GM21529 (cell line): Measurements from ENCODE around the gene SLC7A10.

Experiments
- ATAC-seq: cut with Tn5 transposase; IDR thresholded peaks from one replicate; pipeline ENCODE4 v1.9.1; 2021; ENCODE audit not compliant: unreplicated experiment

The SLC7A10 gene

DNA sequence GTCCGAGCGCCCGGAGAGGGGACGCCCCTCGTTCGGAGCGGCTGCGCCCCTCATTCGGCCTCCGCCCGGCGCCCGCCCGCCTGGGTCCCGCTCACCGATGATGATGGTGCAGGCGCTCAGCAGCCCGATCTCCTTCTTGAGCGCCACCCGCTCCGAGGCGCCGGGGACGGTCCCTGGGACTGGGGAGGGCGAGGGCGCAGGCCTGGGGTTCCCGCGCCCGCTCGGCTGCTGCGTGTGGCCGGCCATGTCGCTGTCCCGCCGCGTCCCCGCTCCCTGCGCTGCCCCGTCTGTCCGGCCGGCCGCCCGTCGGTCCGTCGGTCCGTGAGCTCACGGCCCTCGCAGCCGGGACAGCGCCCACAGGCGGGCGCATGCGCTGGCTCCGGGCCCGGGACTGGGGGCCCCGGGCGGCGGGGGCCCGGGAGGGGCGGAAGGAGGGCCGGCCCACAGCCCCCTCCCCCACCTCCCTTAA is at the start of gene SLC7A10:
Gene SLC7A10, minus strand, starts transcription at position 393 of the 469 bp plus-strand sequence. Its CDS starts 147 bp downstream, at position 246.
- no peak for ATAC-seq

DNA sequence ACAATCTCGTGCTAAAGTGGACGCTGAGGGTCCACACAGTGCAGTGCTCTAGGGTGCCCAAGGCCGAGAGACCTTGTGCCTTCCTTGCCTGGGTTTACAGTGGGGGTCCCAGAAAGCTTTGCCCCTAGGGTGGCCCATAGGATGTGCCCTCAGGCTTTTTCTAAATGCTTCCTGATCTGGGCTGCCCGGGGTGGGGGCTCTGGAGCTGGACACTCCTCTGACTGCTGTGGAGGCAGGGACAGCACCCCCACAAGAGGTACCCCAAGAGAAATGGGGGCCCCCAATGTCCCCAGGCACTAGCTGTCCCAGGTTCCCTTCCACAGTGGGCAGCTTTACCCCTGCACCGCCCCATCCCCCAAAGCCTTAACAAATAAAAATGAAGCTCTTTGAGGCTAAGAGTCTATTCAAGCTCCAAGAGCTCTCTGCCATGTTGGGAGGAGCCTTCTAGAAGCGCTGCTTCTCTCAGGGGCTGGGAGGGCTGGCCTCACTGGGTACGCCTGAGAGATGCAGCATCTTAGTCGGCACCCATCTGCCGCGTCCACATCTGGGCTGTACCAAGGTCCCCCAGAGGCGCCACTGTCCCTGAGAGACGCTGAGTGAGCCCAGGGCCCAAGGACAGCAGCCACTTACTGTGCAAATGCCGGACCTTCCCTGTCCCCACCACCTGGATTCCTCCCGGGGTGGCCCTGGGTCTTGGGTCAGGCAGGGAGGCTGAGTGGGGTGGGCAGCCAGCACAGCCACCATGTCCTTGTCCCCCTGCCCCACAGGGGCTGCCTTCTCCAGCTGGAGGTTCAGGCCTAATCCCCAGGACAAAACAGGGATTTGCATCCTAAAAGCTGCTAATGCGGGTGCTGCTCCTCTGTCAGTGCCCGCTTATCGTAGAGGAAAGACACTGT is 49.3 kb upstream of the SLC7A10 start:
- ATAC-seq = no peak

DNA sequence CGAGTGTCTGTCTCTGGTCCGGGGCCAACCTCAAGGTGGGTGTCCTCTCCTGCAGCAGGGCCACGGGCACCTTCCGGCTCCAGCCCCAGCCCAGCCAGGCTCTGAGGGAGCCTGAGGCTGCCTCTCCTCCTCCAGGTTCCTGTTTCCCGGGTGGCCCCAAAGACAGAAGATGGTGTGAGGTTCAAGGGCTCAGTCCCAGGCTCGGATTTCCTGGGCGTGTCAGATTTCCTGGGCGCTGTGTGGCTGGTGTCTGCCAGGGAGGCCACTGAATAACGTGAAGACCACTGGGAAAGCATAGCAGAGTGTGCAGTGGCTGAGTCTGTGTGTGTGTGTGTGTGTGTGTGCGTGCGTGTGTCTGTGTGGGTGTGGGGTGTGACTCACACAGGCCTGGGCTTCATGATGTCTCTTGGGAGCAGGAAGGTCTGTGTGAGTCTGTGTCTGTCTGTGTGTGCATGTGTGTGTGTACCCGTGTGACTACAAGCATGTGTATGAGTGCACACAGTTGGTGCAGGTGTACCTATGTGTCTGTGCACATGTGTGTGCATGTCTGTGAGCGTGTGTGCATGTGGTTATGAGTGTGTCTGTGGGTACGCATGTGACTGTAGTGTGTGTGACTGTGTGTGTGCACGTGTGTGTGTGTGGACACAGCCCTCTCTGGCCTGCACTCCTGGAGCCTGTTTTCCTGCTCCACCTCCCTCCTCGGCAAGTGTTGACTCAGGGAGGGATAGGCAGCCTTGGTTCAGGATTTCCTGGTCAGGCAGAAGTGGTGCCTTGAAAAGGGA is 48.4 kb upstream of the SLC7A10 start:
- ATAC-seq = no peak

DNA sequence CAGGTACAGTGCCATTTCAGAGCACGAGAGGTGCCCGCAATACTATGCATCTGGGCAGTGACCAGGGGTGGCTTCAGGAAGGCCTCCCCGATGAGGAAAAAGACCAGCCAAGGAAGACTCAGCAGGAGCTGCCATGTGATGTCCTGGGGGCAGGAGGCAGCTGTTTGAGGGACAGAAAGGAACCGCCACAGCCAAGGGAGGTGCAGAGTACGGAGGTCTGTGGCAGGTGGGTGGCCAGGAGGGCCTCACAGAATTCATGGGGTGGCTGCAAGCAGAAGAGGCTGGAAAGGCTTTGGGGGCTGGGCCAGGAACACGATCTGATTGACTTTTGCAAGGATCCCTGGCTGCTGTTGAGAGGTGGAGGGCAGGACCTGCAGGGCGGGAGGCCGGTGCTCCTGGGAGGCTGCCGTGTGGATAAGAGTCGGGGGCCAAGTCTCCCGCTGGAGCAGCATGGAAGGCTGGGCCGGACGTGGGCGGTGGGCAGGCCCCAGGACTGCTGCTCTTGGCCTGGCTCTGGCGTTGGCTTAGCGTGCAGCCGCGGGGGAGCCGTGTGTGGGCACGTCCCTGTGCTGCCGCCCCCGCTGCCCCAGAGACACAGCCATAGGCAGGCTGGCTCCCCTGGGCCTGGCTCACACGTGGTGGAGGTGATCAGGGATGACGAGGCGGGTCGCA is 47.6 kb upstream of the SLC7A10 start:
- no peak for ATAC-seq

DNA sequence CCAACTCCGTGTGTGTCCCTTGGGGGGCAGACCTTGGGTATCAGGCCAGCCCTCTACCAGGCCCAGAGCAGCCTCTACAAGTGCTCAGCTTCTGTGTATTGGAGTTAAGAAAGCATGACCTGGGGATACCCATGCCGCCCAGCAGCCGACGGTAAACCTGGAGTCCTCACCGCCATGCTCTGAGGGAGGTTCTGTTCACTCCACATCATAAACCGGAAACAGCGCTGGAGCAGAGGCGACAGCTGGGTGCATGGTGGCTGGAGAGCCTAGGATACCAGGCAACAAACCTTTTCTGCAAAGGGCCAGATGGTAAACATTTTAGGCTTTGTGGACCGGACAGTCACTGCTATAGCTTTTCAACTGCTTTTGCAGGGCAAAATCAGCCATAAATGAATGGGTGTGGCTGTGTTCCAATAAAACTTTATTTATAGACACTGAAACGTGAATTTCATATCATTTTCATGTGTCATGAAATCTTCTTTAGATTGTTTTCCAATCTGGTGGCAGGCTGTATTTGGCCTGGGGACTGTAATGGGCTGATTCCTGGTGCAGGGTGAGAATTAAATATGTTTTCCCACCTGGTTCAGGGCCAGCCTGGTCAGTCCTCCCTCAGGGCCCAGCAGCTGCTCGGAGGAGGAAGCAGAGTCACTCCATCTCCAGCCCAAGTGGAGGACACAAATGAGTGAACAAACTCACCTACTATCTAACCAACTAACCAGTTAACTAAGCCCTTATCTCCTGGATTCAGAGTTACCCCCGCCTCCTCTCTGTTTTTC is 45.8 kb upstream of the SLC7A10 start:
- no peak for ATAC-seq

DNA sequence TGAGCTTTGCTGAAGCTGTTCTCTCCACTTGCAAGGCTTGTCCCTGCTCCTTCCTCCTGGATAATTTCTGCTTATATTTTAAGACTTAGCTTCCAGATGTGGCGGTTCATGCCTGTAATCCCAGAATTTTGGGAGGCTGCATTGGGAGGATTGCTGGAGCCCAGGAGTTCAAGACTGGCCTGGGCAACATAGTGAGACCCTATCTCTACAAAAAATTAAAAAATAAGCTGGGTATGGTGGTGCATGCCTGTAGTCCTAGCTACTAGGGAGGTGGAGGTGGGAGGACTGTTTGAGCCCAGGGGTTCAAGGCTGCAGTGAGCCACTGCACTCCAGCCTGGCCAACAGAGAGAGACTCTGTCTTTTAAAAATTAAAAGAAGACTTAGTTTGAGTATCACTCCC is 45.1 kb upstream of the SLC7A10 start:
- ATAC-seq = no peak

DNA sequence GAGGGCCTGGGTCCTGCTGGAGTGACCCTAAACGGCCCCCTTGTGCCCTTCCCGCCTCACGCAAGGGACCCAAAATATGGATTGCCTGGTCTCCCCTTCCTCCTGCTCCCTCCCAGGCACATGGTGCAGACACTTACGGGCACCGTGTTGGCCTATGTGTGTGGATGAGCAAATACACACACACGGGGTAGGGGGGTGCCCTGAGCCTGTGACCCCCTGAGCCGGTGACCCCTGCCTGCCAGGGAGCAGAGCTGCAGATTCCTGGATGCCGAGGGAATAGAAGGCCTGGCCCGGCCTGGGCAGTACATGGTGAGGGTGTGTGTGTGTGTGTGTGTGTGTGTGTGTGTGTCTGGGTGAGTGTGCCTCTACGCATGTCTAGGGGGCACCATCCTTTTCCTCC is 43.4 kb upstream of the SLC7A10 start:
- no peak for ATAC-seq

DNA sequence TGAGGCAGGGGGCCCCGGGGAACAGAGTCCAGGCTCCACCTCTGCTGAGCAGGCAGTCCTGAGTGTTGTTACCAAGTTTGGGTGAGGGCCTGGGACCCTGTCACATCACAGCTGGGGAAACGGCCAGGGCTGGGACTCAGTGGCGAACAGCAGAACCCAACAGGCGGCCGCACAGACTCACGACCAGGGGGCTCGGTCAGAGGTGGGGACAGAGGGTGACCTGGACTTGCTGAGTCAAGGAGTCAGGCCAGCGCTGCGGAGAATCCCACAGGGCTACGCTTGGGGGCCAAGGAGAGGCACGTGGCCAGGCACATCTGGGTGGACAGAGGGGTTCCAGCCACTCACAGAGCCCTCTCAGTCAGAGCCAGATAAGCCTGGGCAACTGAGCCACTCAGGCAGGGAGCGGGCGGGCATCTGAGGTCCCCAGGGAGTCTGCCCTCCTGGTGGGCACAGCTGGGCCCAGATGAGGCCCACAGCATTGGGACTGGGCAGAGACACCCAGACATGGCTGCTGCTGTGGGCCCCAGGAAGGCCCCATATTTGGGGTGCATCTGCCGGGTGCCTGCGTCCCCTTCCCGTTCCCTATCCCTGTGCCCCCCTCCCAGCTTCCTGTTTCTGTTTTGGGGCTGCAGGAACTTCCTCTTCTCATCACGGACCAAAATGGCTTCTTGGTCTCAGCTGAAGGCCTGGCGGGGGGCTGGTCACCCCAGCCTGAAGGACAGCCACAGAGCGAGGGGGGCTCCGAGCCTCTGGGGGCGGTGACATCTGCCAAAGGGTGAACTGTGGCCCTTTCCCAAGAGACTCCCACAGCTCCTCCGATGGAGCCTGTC is 42.7 kb upstream of the SLC7A10 start:
- ATAC-seq = no peak

DNA sequence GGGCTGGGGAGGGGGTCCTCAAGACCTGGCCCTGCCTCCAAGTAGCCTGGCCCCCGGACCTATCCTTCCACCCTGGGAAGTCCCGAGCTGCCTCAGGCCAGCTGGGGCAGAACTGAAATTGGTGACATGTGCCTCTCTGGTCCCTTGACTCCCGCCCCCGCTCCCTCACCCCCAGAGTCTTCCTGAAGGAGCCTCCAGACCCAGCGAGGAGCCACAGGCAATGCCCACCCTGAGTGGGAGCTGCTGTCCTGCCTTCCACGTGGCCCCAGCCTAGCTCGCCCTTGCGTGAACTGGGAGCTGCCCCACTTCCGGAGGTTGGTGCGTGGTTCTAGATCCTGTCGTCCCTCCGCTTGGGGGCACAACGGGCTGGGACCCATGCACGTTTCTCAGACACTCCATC is 42.1 kb upstream of the SLC7A10 start:
- no peak for ATAC-seq

DNA sequence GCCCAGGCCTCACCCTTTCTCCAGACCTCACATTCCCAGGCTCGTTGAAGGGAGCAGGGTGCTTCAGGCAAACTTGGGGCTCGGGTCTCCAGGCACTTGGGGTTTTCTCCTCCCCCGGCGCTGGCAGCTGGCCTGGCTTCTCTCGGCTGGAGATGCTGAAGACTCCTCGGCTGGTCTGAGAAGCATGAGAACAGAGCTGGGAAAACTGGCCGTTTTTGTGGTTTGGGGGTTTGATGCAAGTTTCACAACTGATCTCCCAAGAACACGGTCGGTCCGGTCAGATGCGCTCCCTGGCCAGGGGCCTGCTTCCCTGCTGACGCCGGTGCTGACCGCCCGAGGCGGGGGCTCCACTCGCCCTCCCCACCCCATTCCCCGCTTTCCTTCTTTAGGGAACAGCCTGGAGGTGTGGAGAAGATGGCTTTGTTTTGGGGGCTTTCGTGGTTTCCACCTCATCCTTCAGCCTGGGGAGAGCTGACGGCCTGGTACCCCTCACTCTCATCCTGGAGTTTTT is 41.4 kb upstream of the SLC7A10 start:
- ATAC-seq = no peak

DNA sequence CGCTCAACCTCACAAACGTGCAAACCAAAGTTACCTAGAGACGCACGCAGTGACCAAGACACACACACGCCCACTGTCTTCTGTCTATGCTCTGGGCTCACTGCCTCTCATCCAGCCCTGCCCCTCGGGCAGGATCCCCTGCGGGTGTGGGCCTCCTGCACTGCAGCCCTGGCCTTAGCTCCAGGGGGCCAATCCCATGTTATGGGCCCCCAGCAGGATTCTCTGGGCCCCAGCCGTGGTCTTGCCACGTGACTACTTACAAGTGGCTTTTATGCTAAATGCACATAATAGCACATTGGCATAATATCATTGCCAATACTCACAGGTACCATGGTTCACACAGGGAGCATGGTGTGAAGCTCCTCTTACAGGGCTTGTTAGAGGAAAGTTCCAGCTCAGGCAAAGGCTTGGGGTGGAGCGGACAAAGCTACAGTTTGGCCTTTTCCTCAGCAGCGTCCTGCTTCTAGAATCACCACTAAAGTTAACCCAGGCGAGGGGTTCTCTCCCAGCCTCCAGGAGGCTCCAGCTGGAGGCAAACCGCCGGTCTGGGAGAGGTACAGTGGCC is 39.3 kb upstream of the SLC7A10 start:
- no peak for ATAC-seq

DNA sequence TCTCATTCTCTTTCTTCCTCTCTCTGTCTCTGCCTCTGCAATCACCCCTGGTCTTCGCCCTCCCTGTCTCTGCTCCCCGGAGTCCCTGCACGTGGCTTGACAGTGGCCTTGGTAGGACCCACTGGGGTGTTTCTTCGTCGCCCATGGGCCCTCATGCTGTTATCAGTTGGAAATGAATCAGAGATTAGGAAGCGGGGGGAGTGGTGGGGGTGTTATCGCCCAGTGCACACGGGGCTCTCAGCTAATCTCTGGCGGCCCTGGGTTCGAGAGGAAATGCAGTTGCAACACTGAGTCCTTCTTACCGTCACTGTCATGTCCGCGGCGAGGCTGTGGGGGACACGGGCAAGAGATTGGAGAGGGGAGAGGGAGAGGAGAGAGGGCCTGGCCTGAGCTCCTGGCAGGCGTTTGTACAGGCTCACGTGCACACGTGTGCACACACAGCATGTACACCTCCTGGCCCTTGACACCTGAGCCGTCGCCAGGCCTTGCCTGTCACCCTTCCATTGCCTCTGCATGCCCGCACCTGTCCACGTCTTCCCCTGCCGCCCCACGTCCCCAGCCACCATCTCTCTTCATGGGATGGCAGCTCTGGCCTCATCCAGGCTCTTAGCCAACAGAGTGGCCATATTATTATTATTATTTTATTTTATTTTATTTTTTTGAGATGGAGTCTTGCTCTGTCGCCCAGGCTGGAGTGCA is 37.8 kb upstream of the SLC7A10 start:
- ATAC-seq = no peak

DNA sequence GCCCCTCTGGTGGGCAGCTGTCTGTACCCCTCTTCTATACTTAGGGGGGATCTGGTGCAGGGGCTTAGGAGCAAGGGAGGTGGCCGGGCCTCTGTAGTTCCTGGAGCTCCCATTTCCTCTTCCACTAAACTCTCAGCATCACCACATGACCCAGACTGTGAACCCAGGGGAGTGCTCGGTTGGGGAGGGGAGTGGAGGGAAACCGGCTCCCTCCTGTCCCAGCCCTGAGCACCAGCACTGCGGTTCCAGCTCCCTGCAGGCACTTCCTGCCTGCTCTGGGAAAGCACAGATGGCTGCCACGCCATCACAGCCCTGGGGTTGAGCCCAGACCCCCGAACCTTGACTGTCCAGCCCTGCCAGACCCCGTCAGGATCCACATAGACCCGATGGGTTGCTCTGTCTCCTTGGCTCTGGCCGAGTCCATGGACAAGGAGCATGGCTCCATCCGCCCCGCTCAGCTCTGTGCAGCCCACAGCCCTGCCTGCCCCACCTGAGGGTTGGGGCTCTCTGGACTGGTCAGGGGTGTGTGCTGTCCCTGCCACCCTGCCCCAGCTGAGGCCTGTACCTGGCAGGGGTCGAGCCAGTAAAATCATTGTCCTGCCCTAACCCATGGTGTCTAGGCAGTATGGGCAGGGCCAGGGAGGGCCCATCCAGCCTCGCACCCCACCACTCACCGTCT is 36.0 kb upstream of the SLC7A10 start:
- no peak for ATAC-seq

DNA sequence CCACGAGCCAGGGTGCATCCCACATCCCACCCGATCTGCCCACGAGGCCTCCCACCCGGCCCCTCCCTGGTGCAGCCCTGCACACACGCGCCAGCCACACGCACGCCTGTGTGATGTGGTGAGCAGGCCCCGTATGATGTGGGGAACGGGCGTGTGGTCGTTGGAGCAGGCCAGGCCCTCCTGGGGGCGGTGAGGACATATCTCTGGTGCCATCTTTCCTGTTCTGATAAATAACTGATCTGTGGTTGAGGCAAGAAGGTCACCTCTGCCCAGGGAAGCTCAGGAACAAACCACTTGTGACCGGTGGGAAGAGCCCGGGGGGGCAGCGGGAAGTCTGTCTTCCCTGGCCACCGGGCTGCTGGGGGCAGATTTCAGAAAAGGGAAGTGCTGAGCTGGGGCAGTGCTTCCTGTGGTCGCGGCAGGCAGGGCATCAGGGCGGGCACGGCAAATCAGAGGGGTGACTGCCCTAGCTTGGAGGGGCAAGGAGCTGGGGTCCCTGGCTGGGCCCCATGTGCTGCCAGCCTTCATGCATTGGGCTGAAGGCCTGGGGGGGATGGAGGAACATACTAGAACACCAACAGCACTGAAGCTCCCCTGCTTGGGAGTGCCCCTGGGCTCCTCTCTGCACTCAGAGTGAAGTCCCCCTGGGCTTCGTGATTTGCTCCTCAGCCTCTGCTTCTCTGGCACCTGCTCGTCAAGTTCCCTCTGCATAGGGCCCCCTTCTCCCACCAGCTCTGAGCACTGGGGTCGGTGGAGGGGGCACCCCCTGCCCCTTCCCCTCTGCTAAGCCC is 35.2 kb upstream of the SLC7A10 start:
- no peak for ATAC-seq

DNA sequence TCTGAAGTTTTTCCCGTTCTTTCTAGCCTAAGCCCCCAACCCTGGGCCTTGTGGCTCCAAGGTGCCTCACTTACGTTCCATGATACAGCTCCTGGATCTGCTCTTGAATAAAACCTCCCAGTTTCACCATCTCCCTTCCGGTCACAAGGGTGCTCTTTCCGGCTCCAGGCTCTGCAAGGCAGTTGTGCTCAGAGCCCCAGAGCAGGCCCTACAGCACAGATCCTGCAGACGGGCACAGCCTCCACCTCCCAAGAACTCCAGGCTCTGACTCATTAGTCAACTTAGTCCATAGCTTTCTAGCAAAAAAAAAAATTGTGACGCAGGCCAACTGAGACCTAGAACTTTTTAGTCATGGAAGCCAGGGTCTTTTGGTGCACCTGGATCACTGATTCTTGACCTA is 33.9 kb upstream of the SLC7A10 start:
- ATAC-seq = no peak

DNA sequence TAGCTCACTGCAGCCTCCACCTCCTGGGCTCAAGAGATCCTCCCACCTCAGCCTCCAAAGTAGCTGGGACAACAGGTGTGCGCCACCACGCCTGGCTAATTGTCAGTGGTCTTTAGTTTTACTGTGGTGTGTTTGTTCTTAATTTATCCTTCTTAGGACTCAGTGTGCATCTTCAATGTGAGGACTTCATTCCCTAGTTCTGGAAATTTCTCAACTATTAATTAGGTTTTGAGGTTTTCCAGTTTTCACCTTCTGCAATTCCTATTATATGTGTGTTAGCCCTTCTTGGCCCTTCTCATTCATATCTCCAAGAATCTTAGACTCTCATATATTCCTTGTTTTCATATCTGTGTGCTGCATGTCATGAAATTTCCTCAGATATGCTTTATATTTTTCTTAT is 32.2 kb upstream of the SLC7A10 start:
- ATAC-seq = no peak

DNA sequence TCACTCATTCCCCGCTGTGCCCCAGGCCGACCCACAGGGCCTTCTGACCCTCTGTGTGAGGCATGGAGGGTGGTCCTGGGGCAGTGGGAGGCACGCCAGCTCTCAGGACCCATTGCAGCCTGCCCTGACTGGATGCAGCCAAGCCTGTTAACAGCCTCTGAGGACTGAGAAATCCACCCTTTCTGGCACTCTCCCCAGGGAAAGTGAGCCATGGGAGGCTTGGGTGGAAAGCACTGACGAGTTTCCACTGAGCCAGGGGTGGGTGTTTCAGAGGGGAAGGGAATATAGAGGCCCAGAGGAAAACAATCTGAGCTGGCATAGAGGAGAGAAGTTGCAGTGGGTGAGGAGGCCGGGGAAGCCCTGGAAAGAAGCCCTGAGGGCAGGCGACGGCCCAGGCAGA is 30.6 kb upstream of the SLC7A10 start:
- ATAC-seq = no peak
